Subcutaneous preadipocyte (primary cell): ENCODE measurements around the gene IFNL2. TPM values are rescaled to one million over a fixed set of nuclear protein-coding genes. Genes with fewer than 3 reads are reported as not detected.

ENCODE experiments used
- total RNA-seq: library from RNA; depleted of rRNA; stranded (reverse); fragments of >200 nt; gene quantifications from 2 replicates; pipeline ENCODE4 v1.2.3, GENCODE V29; 2012

Gene IFNL2
- not detected in 2 replicates for total RNA-seq

GRCh38 chr19:39268085-39268484 lies at the start of gene IFNL2:
TSS of gene IFNL2 (plus strand) at chr19:39268396. CDS start at chr19:39268569, 173 bp downstream.

GRCh38 chr19:39244410-39245100 lies 23.6 kb upstream of the IFNL2 start, which contains the start of gene IFNL3:
TSS of gene IFNL3 (minus strand) at chr19:39245006. CDS start at chr19:39244967, 39 bp downstream.

DNA sequence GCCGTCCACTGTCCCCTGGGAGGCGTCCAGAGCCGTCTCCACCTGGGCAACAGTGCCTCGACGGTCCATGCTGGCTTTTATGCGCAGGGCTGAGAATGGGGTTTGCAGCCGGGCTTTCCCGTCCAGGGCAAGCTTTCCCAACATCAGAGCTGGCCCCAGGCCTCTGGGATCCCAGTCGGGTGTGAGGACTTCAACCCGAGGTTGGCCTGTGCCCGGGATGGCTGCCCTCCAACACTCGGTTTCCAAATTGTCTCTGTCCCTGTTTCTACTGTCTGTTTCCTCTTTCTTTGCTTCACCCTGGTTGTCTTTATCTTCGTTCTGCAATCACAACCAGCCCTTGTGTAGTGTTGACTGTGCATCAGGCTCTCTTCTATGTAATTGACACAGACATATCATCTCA lies 19.4 kb upstream of the IFNL2 start, which contains the start of gene IFNL4:
Gene IFNL4 (minus strand): TSS at position 51 of the 400 bp plus-strand sequence.

GRCh38 chr19:39296055-39296645 lies 28.0 kb downstream of the IFNL2 start, which contains the start of gene IFNL1:
TSS of gene IFNL1 (plus strand) at chr19:39296407. CDS start at chr19:39296422, 15 bp downstream.

Other genes with a start within 250 kb of the IFNL2 start
- gene FBXO27, start 235.8 kb upstream of the IFNL2 start, total RNA-seq, result 1.8 and 2.2 TPM in 2 replicates
- gene ACP7, start 184.0 kb upstream of the IFNL2 start, total RNA-seq, result under 0.01 and 0.98 TPM in 2 replicates
- 6.6 and 11.9 TPM in 2 replicates for gene PAK4, start 142.6 kb upstream of the IFNL2 start, total RNA-seq
- not detected in 2 replicates for gene NCCRP1, start 71.4 kb upstream of the IFNL2 start, total RNA-seq
- not detected in 2 replicates for gene SYCN, start 64.1 kb upstream of the IFNL2 start, total RNA-seq
- gene IFNL3, start 23.4 kb upstream of the IFNL2 start, total RNA-seq, result not detected in 2 replicates
- gene IFNL4, start 19.5 kb upstream of the IFNL2 start, total RNA-seq, result not detected in 2 replicates
- not detected in 2 replicates for gene IFNL1, start 28.0 kb downstream of the IFNL2 start, total RNA-seq
- gene LRFN1, start 52.5 kb downstream of the IFNL2 start, total RNA-seq, result under 0.01 and 0.20 TPM in 2 replicates
- gene GMFG, start 67.6 kb downstream of the IFNL2 start, total RNA-seq, result 0.39 TPM in 1 of 2 replicates, not detected in the other
- 85.2 and 94.0 TPM in 2 replicates for gene SAMD4B, start 74.0 kb downstream of the IFNL2 start, total RNA-seq
- gene PAF1, start 122.7 kb downstream of the IFNL2 start, total RNA-seq, result 28.7 and 29.8 TPM in 2 replicates
- gene MED29, start 123.0 kb downstream of the IFNL2 start, total RNA-seq, result 17.3 and 19.4 TPM in 2 replicates
- 11.1 and 16.9 TPM in 2 replicates for gene ZFP36, start 138.5 kb downstream of the IFNL2 start, total RNA-seq
- gene PLEKHG2, start 144.3 kb downstream of the IFNL2 start, total RNA-seq, result 9.2 and 15.4 TPM in 2 replicates
- 40.3 and 64.3 TPM in 2 replicates for gene RPS16, start 167.6 kb downstream of the IFNL2 start, total RNA-seq
- 70.5 and 74.1 TPM in 2 replicates for gene SUPT5H, start 177.2 kb downstream of the IFNL2 start, total RNA-seq
- 58.1 and 58.4 TPM in 2 replicates for gene TIMM50, start 212.4 kb downstream of the IFNL2 start, total RNA-seq
- 0.37 and 0.39 TPM in 2 replicates for gene DLL3, start 230.6 kb downstream of the IFNL2 start, total RNA-seq
- gene SELENOV, start 246.7 kb downstream of the IFNL2 start, total RNA-seq, result not detected in 2 replicates